Measurements from ENCODE around the gene S100A9.
"Not testable (repeated sequence)": the region's sequence is repeated elsewhere in the genome, so short reads cannot be mapped to it uniquely, and the experiment has no call there.

Gene S100A9

GRCh38 chr1:153407274-153407673 is 49.6 kb downstream of the S100A9 start:
- DNase-seq (ENCODE audit: low spot score), result not testable (repeated sequence)
